OCI-LY1 (cell line): ENCODE measurements around the gene PI16.

Experiments used
- H2AFZ ChIP-seq: fragments of 200-600 bp; sonication (generic), shearing (Covaris generic); 2 replicates; pipeline ENCODE4 v1.6.0; 2014; ENCODE audit warnings: antibody characterized with exemption, mild to moderate bottlenecking, low read length
- H3F3A ChIP-seq: fragments of 200-600 bp; sonication (generic), shearing (Covaris generic); 2 replicates; pipeline ENCODE4 v1.6.0; 2014; ENCODE audit warnings: mild to moderate bottlenecking, antibody characterized with exemption, low read length, moderate library complexity; ENCODE audit not compliant: insufficient read depth
- H3K27ac ChIP-seq: fragments of 200-600 bp; sonication (generic); 2 replicates; pipeline ENCODE4 v1.5.1; 2014; ENCODE audit warnings: low read length, mixed run types, mild to moderate bottlenecking, low read depth; ENCODE audit not compliant: poor library complexity, severe bottlenecking
- H3K27me3 ChIP-seq: fragments of 200-600 bp; sonication (generic); 2 replicates; pipeline ENCODE4 v1.6.0; 2014; ENCODE audit warnings: antibody characterized with exemption, mild to moderate bottlenecking, low read length, moderate library complexity; ENCODE audit not compliant: insufficient read depth
- H3K36me3 ChIP-seq: fragments of 200-600 bp; sonication (generic); 2 replicates; pipeline ENCODE4 v1.6.1; 2014; ENCODE audit warnings: mild to moderate bottlenecking, antibody characterized with exemption, low read length, moderate library complexity, mixed read lengths; ENCODE audit not compliant: insufficient read depth
- H3K4me1 ChIP-seq: fragments of 200-600 bp; sonication (generic); 2 replicates; pipeline ENCODE4 v1.5.1; 2014; ENCODE audit warnings: mild to moderate bottlenecking, low read length, moderate library complexity; ENCODE audit not compliant: insufficient read depth, severe bottlenecking
- H3K4me2 ChIP-seq: fragments of 200-600 bp; sonication (generic), shearing (Covaris generic); 2 replicates; pipeline ENCODE4 v1.6.1; 2014; ENCODE audit warnings: low read length
- H3K4me3 ChIP-seq: fragments of 200-600 bp; sonication (generic); 2 replicates; pipeline ENCODE4 v1.5.1; 2014; ENCODE audit warnings: low read length, low read depth, mild to moderate bottlenecking, mixed read lengths; ENCODE audit not compliant: poor library complexity, severe bottlenecking
- H3K79me2 ChIP-seq: fragments of 200-600 bp; shearing (Covaris generic); 2 replicates; pipeline ENCODE4 v1.6.1; 2016; ENCODE audit warnings: mixed run types, low read length, mixed read lengths; ENCODE audit not compliant: insufficient read depth
- H3K9ac ChIP-seq: fragments of 200-600 bp; sonication (generic), shearing (Covaris generic); 2 replicates; pipeline ENCODE4 v1.6.1; 2014; ENCODE audit warnings: mild to moderate bottlenecking, low read length, mixed read lengths
- H3K9me2 ChIP-seq: fragments of 200-600 bp; sonication (generic), shearing (Covaris generic); 2 replicates; pipeline ENCODE4 v1.6.1; 2014; ENCODE audit warnings: low read depth, mild to moderate bottlenecking, low read length, mixed read lengths
- H3K9me3 ChIP-seq: fragments of 200-600 bp; shearing (Covaris generic); 2 replicates; pipeline ENCODE4 v1.6.1; 2014; ENCODE audit warnings: low read length, mixed read lengths
- H4K20me1 ChIP-seq: fragments of 200-600 bp; sonication (generic), shearing (Covaris generic); 2 replicates; pipeline ENCODE4 v1.6.0; 2016; ENCODE audit warnings: mild to moderate bottlenecking, low read length; ENCODE audit not compliant: insufficient read depth
- CTCF ChIP-seq: fragments of 200-600 bp; sonication (generic), shearing (Covaris generic); IDR thresholded peaks from 2 replicates; pipeline ENCODE4 v1.5.1; 2017; ENCODE audit warnings: mild to moderate bottlenecking, antibody characterized with exemption, low read length, moderate library complexity, mixed read lengths
- EZH2 ChIP-seq: fragments of 200-600 bp; sonication (generic), shearing (Covaris generic); IDR thresholded peaks from 2 replicates; pipeline ENCODE4 v1.8.0; 2017; ENCODE audit warnings: borderline replicate concordance, mixed run types, mild to moderate bottlenecking, antibody characterized with exemption, low read length, moderate library complexity, mixed read lengths

PI16 gene

GRCh38 chr6:36930483-36930882 lies 24.1 kb upstream of the PI16 start:
- no peak overlapping the region for H3K4me3 ChIP-seq
- no peak overlapping the region for H2AFZ ChIP-seq
- H3F3A ChIP-seq, result no peaks in the 10 kb centered on the region

DNA sequence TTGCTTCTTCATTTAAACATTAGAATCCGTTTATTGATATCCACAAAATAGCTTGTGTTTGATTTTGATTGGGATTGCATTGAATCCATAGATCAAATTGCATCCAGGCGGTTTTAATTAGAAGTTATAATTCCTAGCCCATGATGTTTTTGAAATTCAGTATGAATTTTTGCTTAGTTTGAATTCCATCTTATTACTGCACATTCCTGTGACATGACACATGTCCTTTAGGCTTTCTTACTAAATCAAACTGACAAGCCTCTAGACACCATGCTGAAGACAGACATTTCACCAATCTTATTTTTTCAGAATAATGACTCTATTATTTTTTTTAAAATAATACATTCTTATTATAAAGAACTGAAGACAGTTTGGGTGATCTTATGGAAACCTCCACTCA lies 21.4 kb upstream of the PI16 start:
- H3K4me3 ChIP-seq, result no peak overlapping the region
- no peaks in the 10 kb centered on the region for H4K20me1 ChIP-seq
- no peaks in the 10 kb centered on the region for H3K79me2 ChIP-seq
- no peaks in the 10 kb centered on the region for H3K36me3 ChIP-seq
- TF ChIP-seq EZH2, result no peak
- TF ChIP-seq CTCF, result no peak
- no peak overlapping the region for H3K4me2 ChIP-seq
- H2AFZ ChIP-seq, result no peak overlapping the region
- no peak overlapping the region for H3K27ac ChIP-seq
- no peaks in the 10 kb centered on the region for H3K9me2 ChIP-seq
- H3K27me3 ChIP-seq, result no peaks in the 10 kb centered on the region
- no peaks in the 10 kb centered on the region for H3K9me3 ChIP-seq
- H3K4me1 ChIP-seq, result no peaks in the 10 kb centered on the region
- no peaks in the 10 kb centered on the region for H3F3A ChIP-seq
- H3K9ac ChIP-seq, result no peak overlapping the region

More at GRCh38 chr6:36930483-36930882, 24.1 kb upstream of the PI16 start:
- no peaks in the 10 kb centered on the region for H3K4me1 ChIP-seq
- H3K9me2 ChIP-seq, result no peaks in the 10 kb centered on the region
- H3K4me2 ChIP-seq, result no peak overlapping the region
- H3K27ac ChIP-seq, result no peak overlapping the region
- H3K27me3 ChIP-seq, result no peaks in the 10 kb centered on the region
- H3K9me3 ChIP-seq, result no peaks in the 10 kb centered on the region
- no peak for TF ChIP-seq CTCF
- no peak for TF ChIP-seq EZH2
- H3K36me3 ChIP-seq, result peaks cover 2% of the 10 kb centered on the region; the same call in 1 of the 2 replicates
- no peaks in the 10 kb centered on the region for H4K20me1 ChIP-seq
- no peaks in the 10 kb centered on the region for H3K79me2 ChIP-seq
- H3K9ac ChIP-seq, result no peak overlapping the region

DNA sequence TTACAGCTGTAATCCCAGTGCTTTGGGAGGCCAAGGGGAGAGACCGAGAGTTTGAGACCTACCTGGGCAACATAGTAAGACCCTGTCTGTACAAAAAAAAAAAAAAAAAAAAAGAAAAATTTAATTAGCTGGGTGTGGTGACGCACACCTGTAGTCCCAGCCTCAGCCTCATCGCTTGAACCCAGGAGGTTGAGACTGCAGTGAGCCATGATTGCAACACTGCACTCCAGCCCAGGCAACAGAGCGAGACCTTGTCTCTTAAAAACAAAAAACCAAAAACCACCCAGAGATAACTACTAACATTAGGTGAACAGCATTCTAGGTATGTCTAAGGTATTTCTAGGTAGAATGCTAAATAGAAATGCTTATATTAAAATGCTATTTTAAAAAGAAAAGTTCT lies 21.0 kb upstream of the PI16 start:
- no peaks in the 10 kb centered on the region for H4K20me1 ChIP-seq
- no peaks in the 10 kb centered on the region for H3K4me1 ChIP-seq
- no peak overlapping the region for H3K27ac ChIP-seq
- TF ChIP-seq EZH2, result no peak
- no peak for TF ChIP-seq CTCF
- H3K9me2 ChIP-seq, result no peaks in the 10 kb centered on the region
- H3K36me3 ChIP-seq, result no peaks in the 10 kb centered on the region
- no peaks in the 10 kb centered on the region for H3F3A ChIP-seq
- H3K79me2 ChIP-seq, result no peaks in the 10 kb centered on the region
- H3K4me3 ChIP-seq, result no peak overlapping the region
- no peak overlapping the region for H3K9ac ChIP-seq
- H3K4me2 ChIP-seq, result no peak overlapping the region
- H3K9me3 ChIP-seq, result no peaks in the 10 kb centered on the region
- H2AFZ ChIP-seq, result no peak overlapping the region
- H3K27me3 ChIP-seq, result no peaks in the 10 kb centered on the region
